ENCODE results near the gene UBA3. TPM values are rescaled to one million over a fixed set of nuclear protein-coding genes. Genes with fewer than 3 reads are reported as not detected.

Gene UBA3
- total RNA-seq, 1 donor: 76.9 TPM

- no peak overlapping the region for H3K4me3 ChIP-seq (ENCODE audit: low read depth, low read length)
- DNase-seq (ENCODE audit: low read depth): no peak
- no peak for TF ChIP-seq CTCF (IDR thresholded peaks at IDR 0.05; ENCODE audit: insufficient read depth, low read length)
Measured at GRCh38 chr3:69104586-69104985, 24.4 kb upstream of the UBA3 start.

- no peak for TF ChIP-seq CTCF (IDR thresholded peaks at IDR 0.05; ENCODE audit: insufficient read depth, low read length)
Measured at GRCh38 chr3:69103123-69103522, 23.0 kb upstream of the UBA3 start.

GRCh38 chr3:69102384-69102783 lies 22.2 kb upstream of the UBA3 start:
- DNase-seq (ENCODE audit: low read depth): no peak
- no peak overlapping the region for H3K4me3 ChIP-seq (ENCODE audit: low read depth, low read length)
- no peak for TF ChIP-seq CTCF (IDR thresholded peaks at IDR 0.05; ENCODE audit: insufficient read depth, low read length)

More at GRCh38 chr3:69103123-69103522, 23.0 kb upstream of the UBA3 start:
- no peak for DNase-seq (ENCODE audit: low read depth)
- H3K4me3 ChIP-seq (ENCODE audit: low read depth, low read length): no peak overlapping the region

- H3K4me3 ChIP-seq (ENCODE audit: low read depth, low read length): no peak overlapping the region
- TF ChIP-seq CTCF (IDR thresholded peaks at IDR 0.05; ENCODE audit: insufficient read depth, low read length): no peak
- no peak for DNase-seq (ENCODE audit: low read depth)
Measured at GRCh38 chr3:69099576-69099975, 19.4 kb upstream of the UBA3 start.

GRCh38 chr3:69097407-69098086 lies 17.4 kb upstream of the UBA3 start:
- H3K4me3 ChIP-seq (ENCODE audit: low read depth, low read length): no peak overlapping the region
- TF ChIP-seq CTCF (IDR thresholded peaks at IDR 0.05; ENCODE audit: insufficient read depth, low read length): no peak
- DNase-seq (ENCODE audit: low read depth): no peak

- H3K4me3 ChIP-seq (ENCODE audit: low read depth, low read length): no peak overlapping the region
- DNase-seq (ENCODE audit: low read depth): no peak
- no peak for TF ChIP-seq CTCF (IDR thresholded peaks at IDR 0.05; ENCODE audit: insufficient read depth, low read length)
Measured at GRCh38 chr3:69096299-69096698, 16.1 kb upstream of the UBA3 start.

GRCh38 chr3:69095636-69096035 lies 15.5 kb upstream of the UBA3 start:
- DNase-seq (ENCODE audit: low read depth): no peak
- no peak overlapping the region for H3K4me3 ChIP-seq (ENCODE audit: low read depth, low read length)
- no peak for TF ChIP-seq CTCF (IDR thresholded peaks at IDR 0.05; ENCODE audit: insufficient read depth, low read length)
